Measurements from ENCODE around the gene ATP6V1D. TPM values are rescaled to one million over a fixed set of nuclear protein-coding genes. Genes with fewer than 3 reads are reported as not detected.
A peak's percentile ranks its signal among the peaks of the same experiment; 100 is the strongest.

The ATP6V1D gene
- total RNA-seq, 1 experiment from 2014 or later: 38.5 TPM

GRCh38 chr14:67357969-67358354 is 1.6 kb downstream of the ATP6V1D start:
- H4K20me1 ChIP-seq (ENCODE audit: insufficient read depth): peaks cover 3% of the 10 kb centered on the region; the same call in 1 of the 2 replicates
- DNase-seq (ENCODE audit: low read depth, low spot score): no peak
- no peaks in the 10 kb centered on the region for H3K9me3 ChIP-seq (ENCODE audit: control insufficient read depth in 1 of 2, insufficient read depth in 1 of 2, low read depth in 1 of 2, low read length in 2 of 2)
- ChIA-PET POLR2A (no interaction called here), CTCF (no interaction called here), RAD21 (ENCODE audit: low non-redundant PET in 1 of 2, low total read pairs in 2 of 2, uncharacterized antibody in 2 of 2, unreplicated experiment in 2 of 2) (no interaction called here)
- H3K36me3 ChIP-seq (ENCODE audit: control insufficient read depth in 1 of 2, insufficient read depth in 2 of 2, low read length in 2 of 2): peaks cover 2 to 3% of the 10 kb centered on the region in 2 experiments; a peak in 1 of 4 replicates
- peak overlapping the region; percentile 89; the same call in 1 of the 2 replicates for H3K4me2 ChIP-seq (ENCODE audit: low read length)
- intact Hi-C loops (cut with micrococcal nuclease): no loop called here
- H3K27ac ChIP-seq (ENCODE audit: low read depth, low read length): no peak overlapping the region
- peaks cover 68% of the 10 kb centered on the region for H3K79me2 ChIP-seq (ENCODE audit: insufficient read depth, low read length)
- H3K4me3 ChIP-seq (replicated peaks in 1 of 2; ENCODE audit: low read depth in 1 of 2, low read length in 2 of 2): peak overlapping the region in 1 of 2 experiments; percentile 93; a peak in 1 of 4 replicates
- H2AFZ ChIP-seq (ENCODE audit: low read depth, low read length, poor library complexity, severe bottlenecking): no peak overlapping the region
- H3K9ac ChIP-seq (ENCODE audit: low read length): no peak overlapping the region
- ATAC-seq: no peak
- no peaks in the 10 kb centered on the region for H3K27me3 ChIP-seq (ENCODE audit: insufficient read depth, low read length)
- H3K4me1 ChIP-seq (ENCODE audit: control insufficient read depth in 1 of 2, insufficient read depth in 2 of 2, low read length in 2 of 2): peaks cover 9 to 17% of the 10 kb centered on the region in 2 experiments; a peak in 3 of 4 replicates
- H3K9me2 ChIP-seq (ENCODE audit: insufficient read depth): no peaks in the 10 kb centered on the region
- BruUV-seq (replicated peaks): no TSS peak
- TF ChIP-seq RAD21 (IDR thresholded peaks at IDR 0.05; ENCODE audit: low read depth) (no peak), POLR2AphosphoS5 (IDR thresholded peaks at IDR 0.05; ENCODE audit: low read depth, low read length) (no peak), CBX3 (IDR thresholded peaks at IDR 0.05; ENCODE audit: low read depth) (no peak)

GRCh38 chr14:67357186-67357968 is 2.2 kb downstream of the ATP6V1D start:
- ATAC-seq (no peak), DNase-seq (ENCODE audit: low read depth, low spot score) (no peak)
- no peaks in the 10 kb centered on the region for H3K36me3 ChIP-seq (ENCODE audit: control insufficient read depth in 1 of 2, insufficient read depth in 2 of 2, low read length in 2 of 2)
- H3K79me2 ChIP-seq (ENCODE audit: insufficient read depth, low read length): peaks cover 62% of the 10 kb centered on the region
- ChIA-PET RAD21 (ENCODE audit: low non-redundant PET in 1 of 2, low total read pairs in 2 of 2, uncharacterized antibody in 2 of 2, unreplicated experiment in 2 of 2) (no interaction called here), POLR2A (no interaction called here), CTCF (no interaction called here)
- no peaks in the 10 kb centered on the region for H4K20me1 ChIP-seq (ENCODE audit: insufficient read depth)
- no peaks in the 10 kb centered on the region for H3K9me2 ChIP-seq (ENCODE audit: insufficient read depth)
- no TSS peak for BruUV-seq (replicated peaks)
- H3K27me3 ChIP-seq (ENCODE audit: insufficient read depth, low read length): no peaks in the 10 kb centered on the region
- no peak overlapping the region for H3K27ac ChIP-seq (ENCODE audit: low read depth, low read length)
- peaks cover 9 to 17% of the 10 kb centered on the region in 2 experiments; a peak in 3 of 4 replicates for H3K4me1 ChIP-seq (ENCODE audit: control insufficient read depth in 1 of 2, insufficient read depth in 2 of 2, low read length in 2 of 2)
- no peak overlapping the region for H3K9ac ChIP-seq (ENCODE audit: low read length)
- H3K4me3 ChIP-seq (replicated peaks in 1 of 2; ENCODE audit: low read depth in 1 of 2, low read length in 2 of 2): no peak overlapping the region
- intact Hi-C loops (cut with micrococcal nuclease): no loop called here
- no peak overlapping the region for H3K4me2 ChIP-seq (ENCODE audit: low read length)
- H3K9me3 ChIP-seq (ENCODE audit: control insufficient read depth in 1 of 2, insufficient read depth in 1 of 2, low read depth in 1 of 2, low read length in 2 of 2): no peaks in the 10 kb centered on the region
- H2AFZ ChIP-seq (ENCODE audit: low read depth, low read length, poor library complexity, severe bottlenecking): no peak overlapping the region
- no peak for TF ChIP-seq FOSL1 (IDR thresholded peaks at IDR 0.05; ENCODE audit: low read depth)
- no peak for TF ChIP-seq ATF3 (IDR thresholded peaks at IDR 0.05)
- TF ChIP-seq MAX (IDR thresholded peaks at IDR 0.05): no peak
- no peak for TF ChIP-seq RAD21 (IDR thresholded peaks at IDR 0.05; ENCODE audit: low read depth)
- no peak for TF ChIP-seq REST (IDR thresholded peaks at IDR 0.05; ENCODE audit: low read depth)
- TF ChIP-seq TCF7L2 (IDR thresholded peaks at IDR 0.05; ENCODE audit: borderline replicate concordance, extremely low read depth, insufficient read depth, insufficient read length): no peak
- no peak for TF ChIP-seq SP1 (IDR thresholded peaks at IDR 0.05; ENCODE audit: low read depth)
- no peak for TF ChIP-seq CBX3 (IDR thresholded peaks at IDR 0.05; ENCODE audit: low read depth)
- TF ChIP-seq EGR1 (IDR thresholded peaks at IDR 0.05; ENCODE audit: low read depth): no peak
- TF ChIP-seq JUND (IDR thresholded peaks at IDR 0.05): no peak
- TF ChIP-seq POLR2A (IDR thresholded peaks at IDR 0.05; ENCODE audit: borderline replicate concordance, extremely low read depth, insufficient read depth, insufficient read length): no peak
- no peak for TF ChIP-seq ZFX (IDR thresholded peaks at IDR 0.05)
- TF ChIP-seq ZBTB33 (IDR thresholded peaks at IDR 0.05; ENCODE audit: extremely low read depth, insufficient replicate concordance, low read length): no peak
- no peak for TF ChIP-seq EZH2 (IDR thresholded peaks at IDR 0.05)

Data from HCT116 (cell line).